Stimulated activated CD4-positive, alpha-beta T cell treated with anti-CD3 and anti-CD28 coated beads, Interleukin-12 subunit alpha, Interleukin-12 subunit beta, amount 100 ng/mL, for 4 hours (primary cell): ENCODE measurements around the gene MED17.
"Not testable (repeated sequence)": the region's sequence is repeated elsewhere in the genome, so short reads cannot be mapped to it uniquely, and the experiment has no call there.

Experiments
- DNase-seq: peaks from one replicate; pipeline ENCODE4 v3.0.0-alpha.2; 2020

Gene MED17, protein sequence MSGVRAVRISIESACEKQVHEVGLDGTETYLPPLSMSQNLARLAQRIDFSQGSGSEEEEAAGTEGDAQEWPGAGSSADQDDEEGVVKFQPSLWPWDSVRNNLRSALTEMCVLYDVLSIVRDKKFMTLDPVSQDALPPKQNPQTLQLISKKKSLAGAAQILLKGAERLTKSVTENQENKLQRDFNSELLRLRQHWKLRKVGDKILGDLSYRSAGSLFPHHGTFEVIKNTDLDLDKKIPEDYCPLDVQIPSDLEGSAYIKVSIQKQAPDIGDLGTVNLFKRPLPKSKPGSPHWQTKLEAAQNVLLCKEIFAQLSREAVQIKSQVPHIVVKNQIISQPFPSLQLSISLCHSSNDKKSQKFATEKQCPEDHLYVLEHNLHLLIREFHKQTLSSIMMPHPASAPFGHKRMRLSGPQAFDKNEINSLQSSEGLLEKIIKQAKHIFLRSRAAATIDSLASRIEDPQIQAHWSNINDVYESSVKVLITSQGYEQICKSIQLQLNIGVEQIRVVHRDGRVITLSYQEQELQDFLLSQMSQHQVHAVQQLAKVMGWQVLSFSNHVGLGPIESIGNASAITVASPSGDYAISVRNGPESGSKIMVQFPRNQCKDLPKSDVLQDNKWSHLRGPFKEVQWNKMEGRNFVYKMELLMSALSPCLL

DNA sequence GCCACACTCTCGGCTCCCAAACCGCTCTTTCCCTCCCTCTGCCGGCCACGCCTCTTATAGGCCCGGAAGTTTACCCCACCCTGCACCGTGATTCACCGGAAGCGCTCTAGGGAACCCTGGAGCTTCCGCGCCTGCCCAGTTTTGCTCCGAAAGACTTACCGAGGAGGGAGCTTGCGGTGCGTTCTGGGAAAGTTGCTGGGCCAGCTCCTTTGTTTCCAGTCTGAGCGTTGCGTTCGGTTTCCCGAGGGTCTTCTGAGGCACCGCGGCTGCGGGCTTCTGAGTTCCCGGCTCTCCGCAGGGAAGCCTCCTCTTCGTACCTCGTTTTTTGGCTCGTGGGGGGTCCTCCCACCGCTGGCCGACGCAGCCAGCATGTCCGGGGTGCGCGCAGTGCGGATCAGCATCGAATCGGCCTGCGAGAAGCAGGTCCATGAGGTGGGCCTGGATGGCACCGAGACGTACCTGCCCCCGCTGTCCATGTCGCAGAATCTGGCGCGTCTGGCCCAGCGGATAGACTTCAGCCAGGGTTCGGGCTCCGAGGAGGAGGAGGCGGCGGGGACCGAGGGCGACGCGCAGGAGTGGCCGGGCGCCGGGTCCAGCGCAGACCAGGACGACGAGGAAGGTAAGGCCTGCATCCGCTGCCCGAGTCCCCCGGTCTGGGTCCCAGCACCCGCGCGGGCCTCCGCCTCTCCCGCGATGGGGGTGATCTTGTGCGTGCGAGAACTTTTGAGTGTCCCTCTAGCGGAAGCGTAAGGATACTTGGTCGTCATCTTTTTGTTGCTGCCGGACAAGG lies at the start of gene MED17:
MED17 (plus strand) TSS at position 138 of the 790 bp plus-strand sequence; CDS start at position 370, 232 bp downstream.
- DNase-seq: peak; percentile 85

DNA sequence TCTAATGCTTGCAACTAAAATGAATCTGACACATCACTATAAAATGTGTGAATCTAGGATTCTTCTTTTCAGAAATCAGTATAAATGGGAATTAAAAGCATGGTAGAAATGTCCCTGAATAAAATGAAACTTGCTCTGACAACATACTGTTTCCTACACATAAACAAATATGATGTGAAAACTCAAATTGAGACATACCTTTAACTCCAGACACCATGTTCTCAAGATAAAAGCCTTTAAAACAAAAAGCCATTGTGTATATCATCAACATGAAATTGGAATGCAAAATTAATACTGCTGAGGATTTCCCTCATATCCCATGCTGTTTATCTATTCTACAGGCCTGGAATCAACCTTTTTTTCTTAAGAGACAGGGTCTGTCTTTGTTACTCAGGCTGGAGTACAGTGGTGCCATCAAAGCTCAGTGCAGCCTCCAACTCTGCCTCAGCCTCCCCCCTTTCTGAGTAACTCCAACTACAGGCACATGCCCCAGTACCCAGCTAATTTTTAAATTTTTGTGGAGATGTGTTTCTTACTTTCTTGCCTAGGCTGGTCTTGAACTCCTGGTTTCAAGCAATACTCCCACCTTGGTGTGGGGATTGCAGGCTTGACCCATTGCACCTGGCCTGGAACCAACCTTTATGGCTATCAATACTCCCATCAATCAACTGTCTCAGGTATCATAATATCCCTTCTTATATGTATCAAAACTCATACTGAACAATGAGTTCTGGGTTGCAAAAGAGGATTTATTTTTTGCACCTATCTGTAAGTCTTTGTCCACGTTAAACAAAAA lies 49.5 kb upstream of the MED17 start:
- DNase-seq: no peak

GRCh38 chr11:93735627-93736026 lies 48.5 kb upstream of the MED17 start:
- DNase-seq: no peak

- DNase-seq: no peak
Measured at GRCh38 chr11:93736129-93736528, 48.0 kb upstream of the MED17 start.

DNA sequence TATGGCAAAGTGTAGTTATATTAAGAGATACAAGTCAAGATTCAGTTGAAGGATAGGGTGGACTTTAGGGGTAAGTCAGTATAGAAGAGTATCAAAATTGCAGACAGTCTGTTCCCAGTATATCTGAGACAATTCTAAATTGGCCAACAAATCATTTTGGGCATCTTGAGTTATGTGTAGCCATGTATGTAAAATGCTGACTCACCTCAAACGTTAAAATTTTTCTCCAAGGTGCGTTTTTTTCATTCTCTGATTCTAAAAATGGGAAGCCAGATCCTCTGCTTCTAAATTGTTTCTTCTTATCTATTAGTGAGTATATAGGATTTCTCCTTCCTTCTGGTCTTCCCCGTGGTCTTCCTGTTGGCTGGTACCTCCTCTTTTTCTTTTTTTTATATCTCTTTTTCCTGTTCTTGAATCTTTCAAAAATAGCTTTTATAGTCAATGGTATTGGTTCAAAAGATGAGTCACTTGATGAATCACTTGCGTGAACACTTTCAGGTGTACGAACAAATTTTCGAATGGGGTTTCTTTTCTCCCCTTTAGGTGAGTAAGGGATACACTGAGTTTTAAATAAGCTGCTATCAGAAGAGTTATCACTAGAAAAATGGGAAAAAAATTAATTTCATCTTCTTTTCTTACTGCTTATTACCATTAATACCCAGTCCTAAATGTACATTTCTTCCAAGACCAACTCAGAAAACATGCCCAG lies 46.0 kb upstream of the MED17 start:
- no peak for DNase-seq

DNA sequence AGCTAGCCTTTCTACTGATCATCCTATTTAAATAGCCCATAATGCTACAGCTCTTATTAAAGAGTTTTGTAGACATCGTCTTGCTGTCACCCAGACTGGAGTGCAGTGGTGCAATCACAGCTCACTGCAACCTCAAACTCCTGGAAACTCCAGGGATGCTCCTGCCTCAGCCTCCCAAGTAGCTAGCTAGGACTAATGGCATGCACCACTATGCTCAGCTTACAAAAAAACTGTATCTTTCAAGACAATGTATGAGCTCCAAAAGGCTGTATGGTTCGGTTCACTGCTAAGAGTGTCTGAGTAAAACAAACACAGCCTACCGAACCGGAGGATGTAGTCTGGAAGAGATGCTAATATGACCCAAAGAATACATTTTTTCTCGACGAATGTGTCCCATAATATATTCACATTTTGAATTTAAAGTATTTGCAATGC lies 45.4 kb upstream of the MED17 start:
- no peak for DNase-seq

DNA sequence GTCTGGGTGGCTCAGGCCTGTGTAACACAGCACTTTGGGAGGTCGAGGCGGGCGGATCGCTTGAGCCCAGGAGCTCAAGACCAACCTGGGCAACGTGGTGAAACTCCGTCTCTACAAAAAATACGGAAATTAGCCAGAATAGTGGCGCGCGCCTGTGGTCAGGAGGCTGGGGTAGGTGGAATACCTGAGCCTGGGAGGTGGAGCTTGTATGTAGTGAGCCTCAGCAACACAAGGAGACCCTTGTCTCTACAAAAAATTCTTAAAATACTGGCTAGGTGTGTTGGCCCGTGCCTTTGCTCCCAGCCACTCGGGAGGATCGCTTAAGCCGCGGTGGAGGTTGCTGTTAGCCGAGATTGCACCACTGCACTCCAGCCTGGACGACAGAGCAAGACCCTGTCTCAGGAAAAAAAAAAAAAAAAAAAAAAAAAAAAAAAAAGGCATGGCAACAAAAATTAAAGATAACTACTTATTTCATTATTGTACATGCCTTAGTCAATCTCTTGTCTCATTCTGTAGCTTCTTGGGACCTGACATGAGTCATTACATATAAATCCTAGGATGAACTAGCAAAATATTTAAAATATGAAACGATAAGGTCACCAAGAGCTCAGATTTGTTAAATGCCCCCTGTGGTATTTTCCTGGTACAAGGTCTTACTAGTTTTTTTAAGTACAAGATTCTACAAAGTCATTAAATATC lies 43.9 kb upstream of the MED17 start:
- DNase-seq: peak; percentile 43

DNA sequence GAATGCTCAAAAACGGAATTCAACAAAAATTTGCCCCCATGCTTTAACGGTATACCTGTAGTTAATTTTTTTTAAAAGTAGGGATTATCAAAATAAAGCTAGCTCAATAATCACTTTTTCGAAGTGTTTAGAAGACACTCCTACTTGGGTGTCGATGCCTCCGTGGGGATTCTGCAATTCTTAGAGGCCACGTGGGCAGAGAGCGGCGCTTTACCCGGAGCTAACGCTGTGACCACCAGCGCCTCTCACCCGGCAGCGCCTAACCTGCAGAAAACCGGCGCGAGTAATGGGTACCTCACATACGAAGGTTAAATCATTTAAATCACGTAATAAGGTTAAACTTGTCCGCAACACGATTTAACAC lies 43.4 kb upstream of the MED17 start:
- peak; percentile 60 for DNase-seq

DNA sequence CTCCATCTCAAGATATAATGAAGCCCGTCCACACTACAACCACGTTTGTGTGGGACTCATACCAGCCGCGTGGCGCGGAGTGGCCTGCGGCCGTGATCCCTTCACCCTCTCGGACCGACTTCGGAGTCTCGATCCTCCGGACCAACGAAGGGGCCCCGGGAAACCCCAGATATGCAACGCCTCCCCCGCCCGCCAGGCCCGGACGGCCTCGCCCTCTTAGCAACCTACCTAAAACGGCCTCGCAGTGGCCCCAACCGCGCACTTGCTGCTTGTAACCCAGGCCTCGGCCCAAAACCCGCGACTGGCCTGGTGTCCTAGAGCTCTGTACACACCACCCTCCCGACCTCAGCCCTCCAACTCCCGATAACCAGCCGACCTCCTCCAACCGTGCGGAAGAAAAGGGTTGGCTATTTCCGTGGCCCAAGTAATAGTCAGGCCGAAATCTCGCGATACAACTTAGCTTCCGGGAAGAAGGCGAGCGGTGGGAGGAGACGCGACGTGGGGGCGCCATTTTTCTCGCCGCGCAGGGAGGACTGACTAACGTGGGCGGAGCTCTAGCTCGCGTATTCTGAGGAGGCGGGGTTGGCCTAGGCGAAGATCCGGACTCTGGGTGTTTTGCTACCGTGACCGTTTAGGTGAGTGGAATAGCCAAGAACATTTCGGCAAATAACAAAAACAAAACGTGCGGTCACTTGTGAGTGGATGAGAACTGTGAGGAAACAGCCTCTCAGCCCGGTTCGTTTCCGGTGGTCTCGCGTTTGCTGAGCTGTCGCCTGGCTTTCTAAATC lies 42.8 kb upstream of the MED17 start, which contains the start of the genes C11orf54 and TAF1D:
C11orf54 (plus strand) TSS at position 579 of the 788 bp plus-strand sequence. CDS start 5,722 bp downstream, outside the sequence.
TAF1D (minus strand) TSS at position 402 of the 788 bp plus-strand sequence. CDS start 2,191 bp downstream, outside the sequence.
- peak; percentile 91 for DNase-seq

DNA sequence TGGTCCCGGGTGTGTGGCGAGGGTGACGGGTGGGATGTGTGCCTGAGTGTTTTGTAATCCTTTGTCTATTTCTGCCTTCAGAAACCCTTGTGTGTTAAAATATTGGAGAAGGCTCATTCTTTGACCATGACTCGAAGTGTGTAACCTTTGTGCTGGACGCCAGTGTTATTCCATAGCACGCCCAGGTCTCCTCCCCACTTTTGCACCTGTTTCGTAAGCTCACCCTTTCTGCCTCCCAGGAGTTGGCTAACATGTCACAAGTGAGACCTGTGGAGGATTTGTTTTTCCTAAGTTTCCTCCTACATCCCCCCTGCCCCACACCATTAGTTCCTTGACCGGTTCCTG lies 42.2 kb upstream of the MED17 start:
- no peak for DNase-seq

DNA sequence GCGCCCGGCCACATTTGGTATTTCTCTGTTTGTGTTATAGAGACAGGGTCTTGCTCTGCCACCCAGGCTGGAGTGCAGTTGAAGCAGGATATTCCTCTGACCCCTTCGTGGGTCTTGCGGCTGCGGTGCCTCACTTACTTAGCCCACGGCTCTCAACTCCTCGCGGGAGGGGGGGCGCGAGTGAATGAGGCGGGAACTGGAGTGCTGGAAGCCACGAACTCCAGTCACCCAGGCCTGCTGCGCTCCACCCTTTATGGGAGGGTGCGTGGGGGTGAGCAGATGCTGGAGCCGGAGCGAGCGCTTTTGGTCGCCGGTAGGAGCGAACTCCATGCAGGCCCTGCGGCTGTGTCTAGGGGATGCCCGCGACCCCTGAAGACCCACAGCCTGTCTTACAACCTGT lies 40.8 kb upstream of the MED17 start:
- no peak for DNase-seq

- DNase-seq: no peak
Measured at GRCh38 chr11:93744669-93745004, 39.4 kb upstream of the MED17 start.

- not testable (repeated sequence) for DNase-seq
Measured at GRCh38 chr11:93745005-93745755, 38.9 kb upstream of the MED17 start.

DNA sequence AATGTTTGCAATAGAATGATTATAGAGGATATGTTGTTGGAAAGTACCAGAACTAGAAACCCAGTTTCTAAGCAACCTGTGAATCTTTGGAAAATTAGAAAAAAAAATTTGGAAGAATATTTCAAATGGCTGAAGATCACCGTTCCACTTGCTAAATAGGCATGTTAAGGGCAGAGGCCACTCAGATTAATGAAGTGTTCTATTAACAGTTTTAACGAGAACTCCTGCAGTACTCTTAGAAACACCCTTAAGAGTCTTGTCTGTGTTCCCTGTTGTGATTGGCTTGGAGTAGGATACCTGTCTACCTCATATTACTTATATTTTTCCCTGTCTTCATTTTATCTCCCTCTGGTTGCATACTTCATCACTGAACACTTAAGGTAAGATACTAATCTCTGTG lies 38.0 kb upstream of the MED17 start:
- no peak for DNase-seq

GRCh38 chr11:93747122-93747521 lies 37.0 kb upstream of the MED17 start:
- DNase-seq: no peak

DNA sequence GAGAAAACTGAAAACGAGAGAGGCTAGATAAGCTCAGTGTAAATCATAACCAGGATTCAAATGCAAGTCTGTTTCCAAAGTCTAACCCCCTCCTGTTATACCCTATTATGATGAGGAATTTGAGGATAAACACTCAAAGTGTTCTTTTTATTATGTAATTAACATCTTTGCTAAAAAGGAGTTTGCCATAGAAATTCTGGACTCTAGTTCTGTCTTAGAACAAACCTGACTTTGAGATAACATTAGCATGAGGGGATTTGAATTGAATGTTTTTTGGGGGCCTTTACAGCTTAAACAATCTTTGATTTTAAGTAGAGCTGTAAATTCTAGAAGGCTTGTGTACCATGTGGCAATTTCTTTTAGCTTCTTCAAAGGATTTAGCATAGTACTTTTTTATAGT lies 33.1 kb upstream of the MED17 start:
- DNase-seq: no peak

- DNase-seq: no peak
Measured at GRCh38 chr11:93753241-93753640, 30.8 kb upstream of the MED17 start.

GRCh38 chr11:93756748-93757147 lies 27.3 kb upstream of the MED17 start:
- no peak for DNase-seq

GRCh38 chr11:93757301-93757700 lies 26.8 kb upstream of the MED17 start:
- no peak for DNase-seq
